Liver (tissue), 3 donors: ENCODE data around the gene TOR1AIP1.

Experiments used
- CTCF ChIP-seq: fragments of 150-350 bp; IDR thresholded peaks from 2 replicates; pipeline ENCODE4 v1.5.1; 2017; ENCODE audit warnings: improper control_type of control experiment, low read depth, low read length; ENCODE audit not compliant: missing input control
- TAF1 ChIP-seq: conservative IDR thresholded peaks from 2 replicates; pipeline ENCODE4 v1.6.1; 2016; ENCODE audit warnings: antibody characterized with exemption, mild to moderate bottlenecking
- YY1 ChIP-seq: IDR thresholded peaks from 2 replicates; pipeline ENCODE4 v1.6.1; 2016; ENCODE audit warnings: antibody characterized with exemption, mild to moderate bottlenecking
- donor health status: healthy.
- donor health status: healthy.

- TF ChIP-seq TAF1 (no peak), YY1 (no peak), CTCF (no peak)
Observed at GRCh38 chr1:179921472-179921871, 39.4 kb downstream of the TOR1AIP1 start.
